Measurements from ENCODE around the gene IL20RA. TPM values are rescaled to one million over a fixed set of nuclear protein-coding genes. Genes with fewer than 3 reads are reported as not detected.
"Not testable (repeated sequence)": the region's sequence is repeated elsewhere in the genome, so short reads cannot be mapped to it uniquely, and the experiment has no call there.

Gene IL20RA
- total and polyA plus RNA-seq, 5 donors, result 0.11 to 3.7 (median 2.1) TPM

GRCh38 chr6:136989571-136990241 is 55.1 kb downstream of the IL20RA start:
- peak in 2 of 3 donors; percentile 67 to 69 for DNase-seq
- Histone ChIP-seq H3K4me3 (ENCODE audit: low read length) (peak overlapping the region; percentile 38), H3K27me3 (ENCODE audit: control insufficient read depth, insufficient read depth) (no peaks in the 10 kb centered on the region), H3K9me3 (ENCODE audit: control insufficient read depth, low read length) (no peaks in the 10 kb centered on the region), H3K4me1 (ENCODE audit: control insufficient read depth, insufficient read depth, low read length) (peaks cover 4% of the 10 kb centered on the region), H3K27ac (ENCODE audit: low read length) (no peak overlapping the region)
- intact Hi-C loops (cut with DNase I), result no loop called here
- WGBS, result under 1% methylated on average over 40 of the region's 40 CpGs
- peak; percentile 69 to 85 for ATAC-seq

GRCh38 chr6:136987526-136987925 is 57.2 kb downstream of the IL20RA start:
- DNase-seq (no peak), ATAC-seq (no peak)
- H3K27me3 ChIP-seq (ENCODE audit: control insufficient read depth, insufficient read depth), result no peaks in the 10 kb centered on the region
- H3K4me3 ChIP-seq (ENCODE audit: low read length), result no peak overlapping the region
- intact Hi-C loops (cut with DNase I), result no loop called here
- H3K4me1 ChIP-seq (ENCODE audit: control insufficient read depth, insufficient read depth, low read length), result peaks cover 4% of the 10 kb centered on the region
- H3K9me3 ChIP-seq (ENCODE audit: control insufficient read depth, low read length), result no peaks in the 10 kb centered on the region
- 65% methylated on average over 4 of the region's 4 CpGs for WGBS
- H3K27ac ChIP-seq (ENCODE audit: low read length), result no peak overlapping the region

GRCh38 chr6:136985502-136985901 is 59.3 kb downstream of the IL20RA start:
- peaks cover 4% of the 10 kb centered on the region for H3K4me1 ChIP-seq (ENCODE audit: control insufficient read depth, insufficient read depth, low read length)
- WGBS, result 91% methylated on average over 5 of the region's 5 CpGs
- no peaks in the 10 kb centered on the region for H3K9me3 ChIP-seq (ENCODE audit: control insufficient read depth, low read length)
- H3K27me3 ChIP-seq (ENCODE audit: control insufficient read depth, insufficient read depth), result no peaks in the 10 kb centered on the region
- DNase-seq (no peak), ATAC-seq (no peak)
- H3K4me3 ChIP-seq (ENCODE audit: low read length), result no peak overlapping the region
- H3K27ac ChIP-seq (ENCODE audit: low read length), result no peak overlapping the region
- intact Hi-C loops (cut with DNase I), result no loop called here

GRCh38 chr6:136984578-136984977 is 60.2 kb downstream of the IL20RA start:
- no peaks in the 10 kb centered on the region for H3K27me3 ChIP-seq (ENCODE audit: control insufficient read depth, insufficient read depth)
- peaks cover 2% of the 10 kb centered on the region for H3K4me1 ChIP-seq (ENCODE audit: control insufficient read depth, insufficient read depth, low read length)
- no peak overlapping the region for H3K27ac ChIP-seq (ENCODE audit: low read length)
- no peaks in the 10 kb centered on the region for H3K9me3 ChIP-seq (ENCODE audit: control insufficient read depth, low read length)
- DNase-seq, result no peak
- WGBS, result 91% methylated on average over 4 of the region's 4 CpGs
- no peak for ATAC-seq
- no peak overlapping the region for H3K4me3 ChIP-seq (ENCODE audit: low read length)
- intact Hi-C loops (cut with DNase I), result no loop called here

- H3K4me3 ChIP-seq (ENCODE audit: low read length), result no peak overlapping the region
- no peaks in the 10 kb centered on the region for H3K27me3 ChIP-seq (ENCODE audit: control insufficient read depth, insufficient read depth)
- H3K9me3 ChIP-seq (ENCODE audit: control insufficient read depth, low read length), result no peaks in the 10 kb centered on the region
- no peak overlapping the region for H3K27ac ChIP-seq (ENCODE audit: low read length)
- 43% methylated on average over 2 of the region's 2 CpGs for WGBS
- intact Hi-C loops (cut with DNase I), result no loop called here
- H3K4me1 ChIP-seq (ENCODE audit: control insufficient read depth, insufficient read depth, low read length), result peaks cover 2% of the 10 kb centered on the region
- ATAC-seq (peak in 1 of 2 donors; percentile 60), DNase-seq (no peak)
These were observed 61.1 kb downstream of the IL20RA start for GRCh38 chr6:136983687-136984086.

GRCh38 chr6:136982928-136983327 is 61.8 kb downstream of the IL20RA start:
- no peak for ATAC-seq
- 39% methylated on average over 4 of the region's 4 CpGs for WGBS
- intact Hi-C loops (cut with DNase I), result no loop called here
- Histone ChIP-seq H3K27me3 (ENCODE audit: control insufficient read depth, insufficient read depth) (no peaks in the 10 kb centered on the region), H3K27ac (ENCODE audit: low read length) (no peak overlapping the region), H3K4me1 (ENCODE audit: control insufficient read depth, insufficient read depth, low read length) (no peaks in the 10 kb centered on the region), H3K4me3 (ENCODE audit: low read length) (no peak overlapping the region), H3K9me3 (ENCODE audit: control insufficient read depth, low read length) (no peaks in the 10 kb centered on the region)
- no peak for DNase-seq

GRCh38 chr6:136980070-136980469 is 64.7 kb downstream of the IL20RA start:
- WGBS, result 66% methylated on average over 5 of the region's 5 CpGs
- ATAC-seq, result no peak
- intact Hi-C loops (cut with DNase I), result no loop called here

GRCh38 chr6:136979206-136979605 is 65.6 kb downstream of the IL20RA start:
- no peak for ATAC-seq
- WGBS, result 80% methylated on average over 5 of the region's 5 CpGs
- intact Hi-C loops (cut with DNase I), result no loop called here

More at GRCh38 chr6:136980070-136980469, 64.7 kb downstream of the IL20RA start:
- DNase-seq, result no peak
- H3K27me3 ChIP-seq (ENCODE audit: control insufficient read depth, insufficient read depth), result no peaks in the 10 kb centered on the region
- H3K9me3 ChIP-seq (ENCODE audit: control insufficient read depth, low read length), result no peaks in the 10 kb centered on the region
- H3K4me1 ChIP-seq (ENCODE audit: control insufficient read depth, insufficient read depth, low read length), result no peaks in the 10 kb centered on the region
- H3K27ac ChIP-seq (ENCODE audit: low read length), result no peak overlapping the region
- H3K4me3 ChIP-seq (ENCODE audit: low read length), result no peak overlapping the region

GRCh38 chr6:136977075-136977474 is 67.7 kb downstream of the IL20RA start:
- Histone ChIP-seq H3K4me1 (ENCODE audit: control insufficient read depth, insufficient read depth, low read length) (peaks cover 2% of the 10 kb centered on the region), H3K27ac (ENCODE audit: low read length) (no peak overlapping the region), H3K27me3 (ENCODE audit: control insufficient read depth, insufficient read depth) (no peaks in the 10 kb centered on the region), H3K9me3 (ENCODE audit: control insufficient read depth, low read length) (no peaks in the 10 kb centered on the region), H3K4me3 (ENCODE audit: low read length) (no peak overlapping the region)
- DNase-seq, result no peak
- WGBS, result 66% methylated on average over 5 of the region's 5 CpGs
- intact Hi-C loops (cut with DNase I), result no loop called here
- ATAC-seq, result no peak

More at GRCh38 chr6:136979206-136979605, 65.6 kb downstream of the IL20RA start:
- Histone ChIP-seq H3K27me3 (ENCODE audit: control insufficient read depth, insufficient read depth) (no peaks in the 10 kb centered on the region), H3K9me3 (ENCODE audit: control insufficient read depth, low read length) (no peaks in the 10 kb centered on the region), H3K4me3 (ENCODE audit: low read length) (no peak overlapping the region), H3K4me1 (ENCODE audit: control insufficient read depth, insufficient read depth, low read length) (peaks cover under 1% of the 10 kb centered on the region), H3K27ac (ENCODE audit: low read length) (no peak overlapping the region)
- DNase-seq, result no peak

GRCh38 chr6:136975089-136975715 is 69.6 kb downstream of the IL20RA start:
- Histone ChIP-seq H3K4me1 (ENCODE audit: control insufficient read depth, insufficient read depth, low read length) (peaks cover 2% of the 10 kb centered on the region), H3K27ac (ENCODE audit: low read length) (no peak overlapping the region), H3K27me3 (ENCODE audit: control insufficient read depth, insufficient read depth) (no peaks in the 10 kb centered on the region), H3K9me3 (ENCODE audit: control insufficient read depth, low read length) (no peaks in the 10 kb centered on the region), H3K4me3 (ENCODE audit: low read length) (no peak overlapping the region)
- DNase-seq, result no peak
- WGBS, result 84% methylated on average over 3 of the region's 3 CpGs
- intact Hi-C loops (cut with DNase I), result no loop called here
- no peak for ATAC-seq

- H3K27ac ChIP-seq (ENCODE audit: low read length); H3K4me3 ChIP-seq (ENCODE audit: low read length); H3K4me1 ChIP-seq (ENCODE audit: control insufficient read depth, insufficient read depth, low read length); H3K27me3 ChIP-seq (ENCODE audit: control insufficient read depth, insufficient read depth); intact Hi-C loops (cut with DNase I); H3K9me3 ChIP-seq (ENCODE audit: control insufficient read depth, low read length); ATAC-seq; DNase-seq: not testable (repeated sequence)
- WGBS, result 85% methylated on average over 8 of the region's 8 CpGs
These were observed 71.0 kb downstream of the IL20RA start for GRCh38 chr6:136973781-136974180.
